ENCODE results near the gene RNF157. TPM values are rescaled to one million over a fixed set of nuclear protein-coding genes. Genes with fewer than 3 reads are reported as not detected.
A peak's percentile ranks its signal among the peaks of the same experiment; 100 is the strongest.

Gene RNF157
- total and polyA plus RNA-seq, 9 of the 15 experiments (the other 6 are each of a cell fraction or from before 2014, with no cell fraction given) = 8.1 to 31.7 (median 20.8) TPM

GRCh38 chr17:76233588-76234353 is 6.5 kb downstream of the RNF157 start:
- in situ Hi-C loops (cut with MboI) (no loop called here), intact Hi-C loops (cut with micrococcal nuclease) (loop anchor here (2.0 kb wide), 1 partner anchor 39 kb away; no protein-coding TSS in a partner anchor)
- peak; percentile 38 for ATAC-seq
- 53% methylated on average over 6 of the region's 6 CpGs for WGBS (ENCODE audit: insufficient coverage, low coverage, missing lambda C conversion rate)
- FAIRE-seq = no peak
- Histone ChIP-seq H4K20me1 (replicated peaks; ENCODE audit: control insufficient read depth, insufficient read depth, low read length) (no peaks in the 10 kb centered on the region), H3K4me3 (no peak overlapping the region), H2AFZ (ENCODE audit: low read depth, low read length) (peak overlapping the region; percentile 46), H3K27me3 (ENCODE audit: control insufficient read depth in 2 of 2, insufficient read depth in 2 of 2, low read length in 2 of 2) (no peaks in the 10 kb centered on the region), H3K9me1 (ENCODE audit: control insufficient read depth, insufficient read depth, low read length) (no peaks in the 10 kb centered on the region), H3K9me3 (replicated peaks; ENCODE audit: control insufficient read depth, insufficient read depth, low read depth, low read length) (no peaks in the 10 kb centered on the region), H3K79me2 (ENCODE audit: control insufficient read depth, insufficient read depth, low read length) (peaks cover 84% of the 10 kb centered on the region), H3K36me3 (ENCODE audit: control insufficient read depth, insufficient read depth, low read length) (peaks cover 9% of the 10 kb centered on the region; the same call in 2 of the 3 replicates), H3K27ac (ENCODE audit: extremely low read depth, low read depth, low read length) (peak overlapping the region; percentile 80), H3K4me1 (replicated peaks in 1 of 2; ENCODE audit: control insufficient read depth in 2 of 2, insufficient read depth in 2 of 2, low read length in 2 of 2) (peaks cover 23 to 26% of the 10 kb centered on the region in 2 experiments; a peak in 4 of 5 replicates), H3K9ac (ENCODE audit: insufficient read depth in 1 of 2, low read depth in 2 of 2, low read length in 2 of 2) (peak overlapping the region in 1 of 2 experiments; percentile 62; a peak in 2 of 4 replicates), H3K4me2 (ENCODE audit: insufficient read depth, low read length) (peak overlapping the region; percentile 63)
- peak in 1 of 4 experiments; percentile 61 for DNase-seq (ENCODE audit: extremely low read depth in 1 of 4, low spot score in 3 of 4)
- ChIA-PET CTCF (ENCODE audit: low intra/inter-chr PET ratio) (no interaction called here), POLR2A (interaction anchor here (0.6 to 2.7 kb wide), 14 partner anchors 10 to 162 kb away, joined by 3 to 11 read pairs (median 5); partner anchors contain the start of gene UBALD2)
- BruUV-seq (replicated peaks) = no TSS peak
- no peak for TF ChIP-seq ZNF347 (CRISPR knock-in tag; IDR thresholded peaks at IDR 0.05; ENCODE audit: low read depth)
- TF ChIP-seq, protein P1, sequence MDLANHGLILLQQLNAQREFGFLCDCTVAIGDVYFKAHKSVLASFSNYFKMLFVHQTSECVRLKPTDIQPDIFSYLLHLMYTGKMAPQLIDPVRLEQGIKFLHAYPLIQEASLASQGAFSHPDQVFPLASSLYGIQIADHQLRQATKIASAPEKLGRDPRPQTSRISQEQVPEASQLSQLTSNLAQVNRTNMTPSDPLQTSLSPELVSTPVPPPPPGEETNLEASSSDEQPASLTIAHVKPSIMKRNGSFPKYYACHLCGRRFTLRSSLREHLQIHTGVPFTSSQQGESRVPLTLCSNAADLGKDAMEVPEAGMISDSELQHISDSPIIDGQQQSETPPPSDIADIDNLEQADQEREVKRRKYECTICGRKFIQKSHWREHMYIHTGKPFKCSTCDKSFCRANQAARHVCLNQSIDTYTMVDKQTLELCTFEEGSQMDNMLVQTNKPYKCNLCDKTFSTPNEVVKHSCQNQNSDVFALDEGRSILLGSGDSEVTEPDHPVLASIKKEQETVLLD (IDR thresholded peaks at IDR 0.05) = no peak; the same call in 1 of the 2 replicates
- TF ChIP-seq MTA2 (IDR thresholded peaks at IDR 0.05; ENCODE audit: low read depth) = no peak
- no peak for TF ChIP-seq GATAD2B (IDR thresholded peaks at IDR 0.05; ENCODE audit: borderline replicate concordance)
- TF ChIP-seq ZNF551 (CRISPR knock-in tag; IDR thresholded peaks at IDR 0.05) = no peak
- no peak for TF ChIP-seq KLF1 (tag; IDR thresholded peaks at IDR 0.05)
- TF ChIP-seq ZNF124 (CRISPR knock-in tag; IDR thresholded peaks at IDR 0.05) = no peak
- TF ChIP-seq, protein P2, sequence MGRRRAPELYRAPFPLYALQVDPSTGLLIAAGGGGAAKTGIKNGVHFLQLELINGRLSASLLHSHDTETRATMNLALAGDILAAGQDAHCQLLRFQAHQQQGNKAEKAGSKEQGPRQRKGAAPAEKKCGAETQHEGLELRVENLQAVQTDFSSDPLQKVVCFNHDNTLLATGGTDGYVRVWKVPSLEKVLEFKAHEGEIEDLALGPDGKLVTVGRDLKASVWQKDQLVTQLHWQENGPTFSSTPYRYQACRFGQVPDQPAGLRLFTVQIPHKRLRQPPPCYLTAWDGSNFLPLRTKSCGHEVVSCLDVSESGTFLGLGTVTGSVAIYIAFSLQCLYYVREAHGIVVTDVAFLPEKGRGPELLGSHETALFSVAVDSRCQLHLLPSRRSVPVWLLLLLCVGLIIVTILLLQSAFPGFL (CRISPR knock-in tag; IDR thresholded peaks at IDR 0.05) = no peak
- TF ChIP-seq ZNF224 (CRISPR knock-in tag; IDR thresholded peaks at IDR 0.05) = no peak
- TF ChIP-seq, protein P3, sequence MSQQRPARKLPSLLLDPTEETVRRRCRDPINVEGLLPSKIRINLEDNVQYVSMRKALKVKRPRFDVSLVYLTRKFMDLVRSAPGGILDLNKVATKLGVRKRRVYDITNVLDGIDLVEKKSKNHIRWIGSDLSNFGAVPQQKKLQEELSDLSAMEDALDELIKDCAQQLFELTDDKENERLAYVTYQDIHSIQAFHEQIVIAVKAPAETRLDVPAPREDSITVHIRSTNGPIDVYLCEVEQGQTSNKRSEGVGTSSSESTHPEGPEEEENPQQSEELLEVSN (IDR thresholded peaks at IDR 0.05; ENCODE audit: borderline replicate concordance in 1 of 2, extremely low read depth in 1 of 2, insufficient read depth in 1 of 2, insufficient read length in 1 of 2, low read depth in 1 of 2, low read length in 1 of 2, poor library complexity in 1 of 2, severe bottlenecking in 1 of 2) = no peak
- TF ChIP-seq, protein P4, sequence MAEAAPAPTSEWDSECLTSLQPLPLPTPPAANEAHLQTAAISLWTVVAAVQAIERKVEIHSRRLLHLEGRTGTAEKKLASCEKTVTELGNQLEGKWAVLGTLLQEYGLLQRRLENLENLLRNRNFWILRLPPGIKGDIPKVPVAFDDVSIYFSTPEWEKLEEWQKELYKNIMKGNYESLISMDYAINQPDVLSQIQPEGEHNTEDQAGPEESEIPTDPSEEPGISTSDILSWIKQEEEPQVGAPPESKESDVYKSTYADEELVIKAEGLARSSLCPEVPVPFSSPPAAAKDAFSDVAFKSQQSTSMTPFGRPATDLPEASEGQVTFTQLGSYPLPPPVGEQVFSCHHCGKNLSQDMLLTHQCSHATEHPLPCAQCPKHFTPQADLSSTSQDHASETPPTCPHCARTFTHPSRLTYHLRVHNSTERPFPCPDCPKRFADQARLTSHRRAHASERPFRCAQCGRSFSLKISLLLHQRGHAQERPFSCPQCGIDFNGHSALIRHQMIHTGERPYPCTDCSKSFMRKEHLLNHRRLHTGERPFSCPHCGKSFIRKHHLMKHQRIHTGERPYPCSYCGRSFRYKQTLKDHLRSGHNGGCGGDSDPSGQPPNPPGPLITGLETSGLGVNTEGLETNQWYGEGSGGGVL (CRISPR knock-in tag; IDR thresholded peaks at IDR 0.05) = no peak
- TF ChIP-seq PATZ1 (CRISPR knock-in tag; IDR thresholded peaks at IDR 0.05; ENCODE audit: borderline replicate concordance) = no peak
